ENCODE data around the gene ELAC2. TPM values are rescaled to one million over a fixed set of nuclear protein-coding genes. Genes with fewer than 3 reads are reported as not detected.

ELAC2 gene
- total and polyA plus RNA-seq, 12 donors: 55.5 to 136 (median 74.1) TPM

- H3K4me3 ChIP-seq: no peak overlapping the region
- H3K36me3 ChIP-seq (replicated peaks in 1 of 2): no peaks in the 10 kb centered on the region
- no peaks in the 10 kb centered on the region for H3K27me3 ChIP-seq
- DNase-seq: no peak
- TF ChIP-seq, protein P1, sequence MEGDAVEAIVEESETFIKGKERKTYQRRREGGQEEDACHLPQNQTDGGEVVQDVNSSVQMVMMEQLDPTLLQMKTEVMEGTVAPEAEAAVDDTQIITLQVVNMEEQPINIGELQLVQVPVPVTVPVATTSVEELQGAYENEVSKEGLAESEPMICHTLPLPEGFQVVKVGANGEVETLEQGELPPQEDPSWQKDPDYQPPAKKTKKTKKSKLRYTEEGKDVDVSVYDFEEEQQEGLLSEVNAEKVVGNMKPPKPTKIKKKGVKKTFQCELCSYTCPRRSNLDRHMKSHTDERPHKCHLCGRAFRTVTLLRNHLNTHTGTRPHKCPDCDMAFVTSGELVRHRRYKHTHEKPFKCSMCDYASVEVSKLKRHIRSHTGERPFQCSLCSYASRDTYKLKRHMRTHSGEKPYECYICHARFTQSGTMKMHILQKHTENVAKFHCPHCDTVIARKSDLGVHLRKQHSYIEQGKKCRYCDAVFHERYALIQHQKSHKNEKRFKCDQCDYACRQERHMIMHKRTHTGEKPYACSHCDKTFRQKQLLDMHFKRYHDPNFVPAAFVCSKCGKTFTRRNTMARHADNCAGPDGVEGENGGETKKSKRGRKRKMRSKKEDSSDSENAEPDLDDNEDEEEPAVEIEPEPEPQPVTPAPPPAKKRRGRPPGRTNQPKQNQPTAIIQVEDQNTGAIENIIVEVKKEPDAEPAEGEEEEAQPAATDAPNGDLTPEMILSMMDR (IDR thresholded peaks at IDR 0.05): no peak
- no peak for TF ChIP-seq POLR2A (IDR thresholded peaks at IDR 0.05)
- 47 to 56% (median 51%) methylated on average over 5 of the region's 5 CpGs for WGBS, 4 donors
- intact Hi-C loops (cut with DNase I): no loop called here
- H3K27ac ChIP-seq: no peak overlapping the region
- no peaks in the 10 kb centered on the region for H3K4me1 ChIP-seq (replicated peaks in 1 of 2)
- H3K9me3 ChIP-seq (replicated peaks in 1 of 3): no peaks in the 10 kb centered on the region
Measured at GRCh38 chr17:13054666-13055065, 36.8 kb upstream of the ELAC2 start.

- H3K27ac ChIP-seq: no peak overlapping the region
- DNase-seq: no peak
- no peaks in the 10 kb centered on the region for H3K36me3 ChIP-seq (replicated peaks in 1 of 2)
- intact Hi-C loops (cut with DNase I): no loop called here
- no peaks in the 10 kb centered on the region for H3K27me3 ChIP-seq
- no peaks in the 10 kb centered on the region for H3K4me1 ChIP-seq (replicated peaks in 1 of 2)
- TF ChIP-seq POLR2A (IDR thresholded peaks at IDR 0.05): no peak
- TF ChIP-seq, protein P1 (IDR thresholded peaks at IDR 0.05): no peak
- no peak overlapping the region for H3K4me3 ChIP-seq
- H3K9me3 ChIP-seq (replicated peaks in 1 of 3): no peaks in the 10 kb centered on the region
- 71 to 79% (median 75%) methylated on average over 4 of the region's 4 CpGs for WGBS, 4 donors
Measured at GRCh38 chr17:13051915-13052314, 34.1 kb upstream of the ELAC2 start.

- no peak overlapping the region for H3K27ac ChIP-seq
- no peaks in the 10 kb centered on the region for H3K4me1 ChIP-seq (replicated peaks in 1 of 2)
- H3K9me3 ChIP-seq (replicated peaks in 1 of 3): no peaks in the 10 kb centered on the region
- peaks cover 3% of the 10 kb centered on the region for H3K27me3 ChIP-seq
- WGBS, 4 donors: 62 to 69% (median 67%) methylated on average over 16 of the region's 16 CpGs
- DNase-seq: no peak
- no peaks in the 10 kb centered on the region for H3K36me3 ChIP-seq (replicated peaks in 1 of 2)
- TF ChIP-seq, protein P1 (IDR thresholded peaks at IDR 0.05): no peak
- TF ChIP-seq POLR2A (IDR thresholded peaks at IDR 0.05): no peak
- intact Hi-C loops (cut with DNase I): no loop called here
- no peak overlapping the region for H3K4me3 ChIP-seq
Measured at GRCh38 chr17:13047011-13047606, 29.3 kb upstream of the ELAC2 start.

- no peaks in the 10 kb centered on the region for H3K9me3 ChIP-seq (replicated peaks in 1 of 3)
- intact Hi-C loops (cut with DNase I): no loop called here
- H3K27ac ChIP-seq: no peak overlapping the region
- peaks cover 4% of the 10 kb centered on the region for H3K27me3 ChIP-seq
- no peak overlapping the region for H3K4me3 ChIP-seq
- no peaks in the 10 kb centered on the region for H3K36me3 ChIP-seq (replicated peaks in 1 of 2)
- TF ChIP-seq, protein P1 (IDR thresholded peaks at IDR 0.05): no peak
- TF ChIP-seq POLR2A (IDR thresholded peaks at IDR 0.05): no peak
- no peak for DNase-seq
- H3K4me1 ChIP-seq (replicated peaks in 1 of 2): no peaks in the 10 kb centered on the region
- 76 to 82% (median 80%) methylated on average over 12 of the region's 12 CpGs for WGBS, 4 donors
Measured at GRCh38 chr17:13046361-13046760, 28.5 kb upstream of the ELAC2 start.
